AG09319 (cell line): ENCODE data around the gene PHETA1.

Experiments used
- DNase-seq: peaks from one replicate; pipeline ENCODE4 v3.0.0-alpha.2; 2010; ENCODE audit warnings: low read depth; ENCODE audit errors: extremely low read depth
- CTCF ChIP-seq: IDR thresholded peaks from 2 replicates; pipeline ENCODE4 v1.5.1; 2011; ENCODE audit warnings: low read depth, mild to moderate bottlenecking, inconsistent platforms, low read length, moderate library complexity

PHETA1 gene

DNA sequence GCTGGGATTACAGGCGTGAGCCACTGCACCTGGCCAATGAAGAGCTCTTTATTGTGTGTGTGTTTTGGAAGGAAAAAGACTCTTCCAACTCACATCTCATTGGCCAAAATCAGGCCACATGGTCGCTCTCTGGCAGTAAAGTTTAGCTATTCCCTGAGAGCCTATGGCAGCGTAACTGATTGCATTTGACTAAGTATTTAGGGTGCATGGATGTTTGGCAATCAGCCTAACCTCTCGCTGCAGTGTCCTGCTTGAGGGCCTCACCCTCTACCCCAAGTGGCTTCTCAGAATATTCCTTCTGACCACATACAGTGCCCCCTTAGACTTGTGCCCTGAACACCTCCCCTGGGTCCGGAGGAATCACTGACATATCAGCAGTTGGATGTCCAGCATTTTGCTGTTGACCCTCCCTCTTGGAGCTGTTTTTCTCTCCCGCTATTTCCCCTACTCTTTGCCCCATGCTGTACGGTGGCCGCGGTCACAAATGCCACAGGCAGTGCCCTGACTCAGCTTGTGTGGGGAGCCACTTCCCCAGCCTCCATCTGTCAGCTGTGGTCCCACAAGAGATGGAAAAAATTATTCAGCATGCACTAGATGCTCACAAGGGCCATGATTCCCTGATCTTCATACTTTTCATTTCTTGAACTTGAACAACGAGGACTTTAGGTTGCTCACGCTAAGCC, 9.5 kb downstream of the PHETA1 start:
- DNase-seq: no peak
- TF ChIP-seq CTCF: no peak

- no peak for DNase-seq
- TF ChIP-seq CTCF: no peak
Measured at GRCh38 chr12:111355201-111355925, 13.5 kb downstream of the PHETA1 start.

DNA sequence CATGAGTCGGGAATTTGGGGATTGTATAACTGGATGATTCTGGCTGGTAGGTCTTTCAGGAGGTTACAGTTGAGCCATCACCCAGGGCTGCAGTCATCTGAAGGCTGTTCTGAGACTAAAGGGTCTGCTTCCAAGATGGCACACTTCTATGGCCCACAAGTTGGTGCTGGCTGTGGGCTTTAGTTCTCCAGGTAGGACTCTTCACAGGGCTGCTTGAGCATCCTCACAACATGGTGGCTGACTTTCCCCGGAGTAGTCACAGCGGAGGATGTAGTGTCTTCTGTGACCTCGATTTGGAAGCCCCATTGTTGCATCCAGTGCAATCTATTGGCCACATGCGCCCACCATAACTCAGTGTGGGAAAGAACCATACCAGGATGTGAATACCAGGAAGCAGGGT, 14.4 kb downstream of the PHETA1 start:
- no peak for DNase-seq
- no peak for TF ChIP-seq CTCF

GRCh38 chr12:111353603-111354295, 15.1 kb downstream of the PHETA1 start:
- no peak for TF ChIP-seq CTCF

DNA sequence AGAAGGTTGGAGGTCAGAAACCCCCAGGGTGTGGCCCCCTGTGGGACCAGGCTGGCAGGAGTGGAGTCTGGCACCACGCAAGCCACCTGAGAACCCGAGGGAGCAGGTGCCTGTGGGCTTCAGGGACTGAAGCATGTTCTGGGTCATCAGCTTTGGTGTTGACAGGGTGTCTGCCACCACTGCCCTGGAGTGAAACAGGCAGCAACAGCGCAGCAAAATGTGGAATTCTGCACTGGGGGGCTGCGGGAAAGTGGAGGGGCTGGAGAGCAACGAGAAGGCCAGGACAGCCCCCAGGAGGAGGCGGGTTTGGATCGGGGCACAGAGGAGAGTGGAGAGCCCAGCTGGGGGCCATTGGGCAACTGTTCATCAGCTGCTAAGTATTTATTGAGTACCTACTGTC, 15.9 kb downstream of the PHETA1 start:
- no peak for DNase-seq
- no peak for TF ChIP-seq CTCF

More at GRCh38 chr12:111353603-111354295, 15.1 kb downstream of the PHETA1 start:
- no peak for DNase-seq

GRCh38 chr12:111352296-111352993, 16.4 kb downstream of the PHETA1 start:
- DNase-seq: no peak
- no peak for TF ChIP-seq CTCF
